ENCODE measurements around the gene S1PR4.
"Not testable (repeated sequence)": the region's sequence is repeated elsewhere in the genome, so short reads cannot be mapped to it uniquely, and the experiment has no call there.

Gene S1PR4

DNA sequence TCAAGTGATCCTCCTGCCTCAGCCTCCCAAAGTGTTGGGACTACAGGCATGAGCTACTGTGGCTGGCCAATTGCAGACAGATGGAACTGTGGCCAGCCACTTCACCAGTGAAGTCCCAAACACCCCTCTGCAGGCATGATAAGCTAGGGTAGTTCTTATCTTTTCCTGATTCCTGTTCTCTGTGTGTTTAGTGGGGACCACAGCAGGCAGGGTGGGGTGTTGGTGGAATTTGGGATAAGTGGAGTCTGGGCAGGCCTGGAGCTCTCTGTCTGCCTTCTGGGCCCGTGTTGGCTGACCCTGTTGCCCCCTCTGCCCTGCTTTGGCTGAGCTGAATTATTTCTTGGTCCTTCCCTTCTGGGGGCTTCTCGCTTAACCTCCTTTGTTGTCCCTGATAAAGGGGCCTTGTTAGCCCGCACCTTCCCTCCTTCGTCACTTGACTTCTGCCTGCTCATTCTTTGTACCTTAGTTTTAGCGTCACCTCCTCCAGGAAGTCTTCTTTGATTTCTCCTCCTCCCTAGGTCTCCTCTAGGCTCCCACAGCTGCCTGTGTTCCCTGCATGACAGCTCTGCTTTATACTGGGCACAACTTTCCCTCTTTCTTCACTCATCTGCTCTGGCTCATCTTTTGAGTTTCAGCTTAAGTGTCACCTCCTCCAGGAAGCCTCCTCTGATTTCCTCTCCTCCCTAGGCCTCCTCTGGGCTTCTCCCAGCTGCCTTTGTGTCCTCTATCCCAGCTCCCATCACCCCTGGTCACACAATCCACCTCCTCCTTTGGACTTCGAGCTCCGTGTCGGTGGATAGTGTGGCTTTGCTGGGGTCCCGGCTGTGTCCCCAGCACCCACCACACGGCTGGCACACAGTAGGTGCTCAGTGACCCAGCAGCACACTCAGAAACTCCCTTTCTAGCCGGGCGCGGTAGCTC, 5.4 kb downstream of the S1PR4 start:
- DNase-seq = no peak

DNA sequence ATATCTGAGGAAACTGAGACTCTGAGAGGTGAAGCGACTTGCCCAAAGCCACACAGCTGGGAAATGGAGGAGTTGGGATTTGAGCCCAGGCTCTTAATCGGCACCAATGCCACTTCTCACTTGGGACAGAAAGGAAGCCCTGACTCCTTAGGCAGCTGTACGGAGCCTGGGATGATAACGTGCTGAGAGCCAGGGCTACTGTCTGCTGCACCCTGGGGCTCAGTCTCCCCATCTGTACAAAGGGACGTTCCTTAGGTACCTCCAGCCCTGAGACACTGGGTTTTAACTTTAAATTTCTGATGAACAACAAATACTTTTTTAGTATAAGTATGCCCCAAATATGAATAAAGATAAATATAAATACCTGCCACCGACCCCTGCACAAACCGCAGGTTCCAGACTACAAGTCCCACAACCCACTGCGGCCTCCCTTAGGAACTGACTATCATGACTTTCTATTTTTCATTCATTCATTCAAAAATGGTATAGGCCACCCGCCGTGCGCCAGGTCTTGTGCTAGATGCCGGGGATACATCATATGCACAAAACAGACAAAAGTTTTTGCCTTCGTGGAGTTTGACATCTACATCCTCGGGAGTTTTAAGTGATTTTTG, 6.4 kb downstream of the S1PR4 start:
- DNase-seq = peak in 4 of 5 donors; percentile 39 to 73 (median 60)

DNA sequence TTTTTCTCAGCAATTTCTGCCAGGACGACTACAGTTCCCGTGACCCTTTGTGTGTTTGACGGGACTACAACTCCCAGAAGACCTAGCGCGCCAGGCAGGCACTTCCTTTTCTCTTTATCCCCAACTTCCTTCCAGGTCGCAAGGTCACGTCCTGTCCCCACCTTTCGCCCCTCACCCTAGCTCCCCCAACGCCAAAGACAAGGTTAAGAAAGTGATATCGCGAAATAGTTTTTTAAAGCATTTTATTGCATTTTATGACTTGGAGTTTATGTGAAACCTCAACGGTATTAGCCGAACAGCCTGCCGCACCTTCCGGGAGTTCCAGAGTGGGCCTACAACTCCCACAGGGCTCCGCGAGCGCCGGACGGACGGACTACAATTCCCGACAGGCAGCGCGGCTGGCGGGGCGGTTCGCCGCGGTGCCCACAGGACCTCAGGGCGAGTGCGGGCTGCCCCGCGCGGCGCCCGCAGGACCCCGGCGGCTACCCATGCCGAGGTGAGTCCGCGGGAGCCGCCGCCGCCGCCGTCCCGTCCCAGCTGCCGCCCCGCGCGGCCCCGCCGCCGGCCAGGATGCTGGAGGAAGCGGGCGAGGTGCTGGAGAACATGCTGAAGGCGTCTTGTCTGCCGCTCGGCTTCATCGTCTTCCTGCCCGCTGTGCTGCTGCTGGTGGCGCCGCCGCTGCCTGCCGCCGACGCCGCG, 7.0 kb downstream of the S1PR4 start, which contains the start of gene NCLN:
TSS of gene NCLN (plus strand) at position 470 of the 699 bp plus-strand sequence. CDS start at position 571, 101 bp downstream.
- DNase-seq = peak; percentile 81 to 94 (median 90)

DNA sequence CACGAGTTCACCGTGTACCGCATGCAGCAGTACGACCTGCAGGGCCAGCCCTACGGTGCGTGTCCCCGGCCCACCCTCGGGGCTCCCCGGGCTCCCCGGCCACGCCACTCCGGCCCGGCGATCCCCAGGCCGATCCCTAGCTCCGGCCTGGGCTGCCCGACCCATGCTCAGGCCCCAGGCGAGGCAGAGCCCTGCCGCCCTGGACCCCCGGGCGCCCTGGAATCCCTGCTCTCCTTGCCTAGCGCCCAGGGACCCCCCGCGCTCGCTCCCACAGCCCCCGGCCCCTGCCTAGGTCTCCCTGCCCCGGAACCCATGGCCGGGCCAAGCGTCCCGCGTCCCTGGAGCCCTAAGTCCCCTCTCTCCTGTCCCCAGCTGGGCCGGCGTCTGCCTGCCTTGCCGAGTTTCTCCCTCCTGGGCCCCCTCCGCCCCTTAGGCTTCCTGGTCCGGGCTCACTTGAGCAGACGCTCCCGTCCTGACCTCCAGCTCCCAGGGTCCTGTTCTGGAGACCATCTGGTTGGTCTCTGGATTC, 7.7 kb downstream of the S1PR4 start:
- DNase-seq = peak in 1 of 5 donors; percentile 28

DNA sequence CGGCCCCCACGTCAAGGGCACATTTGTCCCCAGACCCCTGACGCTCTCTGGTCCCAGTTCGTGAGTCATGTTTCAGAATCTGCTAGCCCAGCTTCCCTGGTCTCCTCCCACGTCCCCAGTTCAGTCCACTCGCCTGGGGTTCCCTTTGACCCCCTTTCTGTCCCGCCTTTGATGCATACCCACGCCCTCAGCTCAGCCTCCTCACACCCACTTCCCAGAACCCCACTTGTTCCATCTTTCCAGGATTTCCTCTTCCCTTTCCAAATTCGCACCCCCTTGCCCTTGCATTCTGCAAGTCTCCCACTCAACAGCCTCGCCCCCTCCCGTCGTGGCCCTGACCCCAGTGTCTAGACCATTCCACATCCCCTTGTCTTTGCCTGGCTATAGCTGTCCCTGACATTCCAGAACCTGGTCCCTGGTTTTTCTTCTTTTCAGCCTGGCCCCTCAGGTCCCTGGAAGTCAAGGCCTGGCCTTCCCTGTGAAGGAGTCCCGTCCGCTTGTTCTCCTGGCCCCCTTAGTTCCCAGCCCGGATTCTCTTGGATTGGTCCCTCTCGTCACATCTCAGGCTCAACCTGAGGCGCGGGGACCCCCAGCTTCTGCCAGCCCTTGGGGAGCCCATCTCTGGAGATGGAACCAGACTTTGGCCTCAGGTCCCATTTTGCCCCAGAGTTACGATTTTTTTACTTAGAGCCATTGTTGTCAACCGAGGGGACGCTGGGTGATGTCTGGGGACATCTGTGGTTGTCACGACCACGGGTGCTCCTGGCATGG, 8.5 kb downstream of the S1PR4 start:
- no peak for DNase-seq

DNA sequence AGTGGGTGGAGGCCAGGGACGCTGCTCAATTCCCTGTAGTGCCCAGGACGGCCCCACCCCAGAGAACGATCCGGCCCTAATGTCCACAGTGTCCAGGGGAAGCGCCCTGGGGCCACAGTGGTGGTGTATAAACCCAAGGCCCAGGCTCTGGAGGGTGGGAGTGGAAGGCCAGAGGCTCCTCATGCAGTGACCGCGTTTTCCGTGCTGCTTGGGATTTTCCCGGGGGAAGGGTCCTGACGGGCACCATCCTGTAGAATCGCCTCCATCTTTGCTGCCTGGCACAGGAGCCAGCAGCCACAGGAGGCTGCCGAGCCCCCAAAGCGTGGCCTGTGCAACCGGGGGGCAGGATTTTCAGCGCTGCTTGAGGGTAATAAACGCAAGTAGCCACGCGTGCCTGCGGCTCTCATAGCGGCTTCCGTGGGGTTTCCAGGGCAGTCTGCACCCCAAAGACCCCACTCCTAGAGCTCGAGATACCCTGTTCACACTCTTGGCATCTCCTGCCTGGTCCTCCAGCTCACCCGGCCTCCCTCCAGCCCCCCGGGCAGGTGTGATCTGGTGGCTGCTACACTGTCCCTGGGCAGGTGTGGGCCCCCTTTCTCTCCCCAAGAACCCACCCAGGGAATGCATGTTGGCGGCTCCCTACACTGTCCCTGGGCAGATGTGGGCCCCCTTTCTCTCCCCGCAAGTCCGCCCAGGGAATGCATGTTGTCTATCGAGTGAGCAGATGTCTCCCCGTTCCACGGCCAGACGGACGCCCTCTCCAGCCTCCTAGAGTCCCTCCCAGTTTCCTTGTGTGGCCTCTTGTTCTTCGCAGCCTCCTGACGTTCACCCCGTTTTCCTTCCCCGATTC, 9.3 kb downstream of the S1PR4 start:
- DNase-seq = no peak

DNA sequence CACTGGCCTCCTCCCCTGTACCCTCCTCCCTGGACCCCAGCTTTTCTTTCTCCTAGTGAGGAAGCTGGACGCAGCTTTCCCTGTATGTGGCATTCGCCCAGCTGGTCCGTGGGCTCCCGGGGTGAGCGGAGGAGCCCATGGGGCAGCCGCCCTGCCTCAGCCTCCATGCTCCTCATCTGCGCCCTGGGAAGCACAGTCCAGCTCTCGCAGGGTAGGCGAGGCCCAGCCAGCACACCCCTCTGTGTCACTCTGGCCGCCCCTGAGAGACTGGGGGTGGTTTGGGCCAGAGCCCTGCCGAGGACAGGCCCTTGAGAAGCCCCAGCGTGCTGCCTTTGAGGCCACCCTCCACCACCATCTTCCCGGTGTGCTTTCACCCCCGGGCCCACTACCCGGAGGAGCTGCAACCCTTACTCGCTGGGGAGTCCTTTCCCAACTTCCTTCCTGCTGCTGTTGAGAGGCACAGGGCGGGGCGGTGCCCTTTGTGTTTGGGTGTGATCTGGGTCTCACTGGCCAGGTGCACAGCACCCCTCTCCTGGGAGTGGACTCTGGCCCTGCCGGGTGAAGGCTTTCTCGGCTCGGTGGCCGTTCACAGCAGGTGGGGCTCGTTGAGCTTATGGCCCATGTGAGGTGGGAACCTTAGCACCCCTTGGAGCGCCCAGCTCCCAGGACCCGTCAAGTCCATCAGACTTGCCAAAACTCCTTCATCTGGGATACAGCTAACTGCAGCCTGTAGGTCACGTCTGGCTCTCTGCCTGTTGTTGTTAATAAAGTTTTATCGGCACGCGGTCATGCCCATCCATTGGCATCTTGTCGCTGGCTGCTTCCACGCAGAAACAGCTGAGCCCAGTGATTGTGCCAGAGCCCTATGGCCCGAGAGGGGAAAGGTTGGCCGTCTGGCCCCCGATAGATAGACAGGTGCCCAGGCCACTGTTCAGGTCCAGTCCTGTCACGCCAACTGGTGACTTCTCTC, 10.3 kb downstream of the S1PR4 start:
- DNase-seq = no peak

DNA sequence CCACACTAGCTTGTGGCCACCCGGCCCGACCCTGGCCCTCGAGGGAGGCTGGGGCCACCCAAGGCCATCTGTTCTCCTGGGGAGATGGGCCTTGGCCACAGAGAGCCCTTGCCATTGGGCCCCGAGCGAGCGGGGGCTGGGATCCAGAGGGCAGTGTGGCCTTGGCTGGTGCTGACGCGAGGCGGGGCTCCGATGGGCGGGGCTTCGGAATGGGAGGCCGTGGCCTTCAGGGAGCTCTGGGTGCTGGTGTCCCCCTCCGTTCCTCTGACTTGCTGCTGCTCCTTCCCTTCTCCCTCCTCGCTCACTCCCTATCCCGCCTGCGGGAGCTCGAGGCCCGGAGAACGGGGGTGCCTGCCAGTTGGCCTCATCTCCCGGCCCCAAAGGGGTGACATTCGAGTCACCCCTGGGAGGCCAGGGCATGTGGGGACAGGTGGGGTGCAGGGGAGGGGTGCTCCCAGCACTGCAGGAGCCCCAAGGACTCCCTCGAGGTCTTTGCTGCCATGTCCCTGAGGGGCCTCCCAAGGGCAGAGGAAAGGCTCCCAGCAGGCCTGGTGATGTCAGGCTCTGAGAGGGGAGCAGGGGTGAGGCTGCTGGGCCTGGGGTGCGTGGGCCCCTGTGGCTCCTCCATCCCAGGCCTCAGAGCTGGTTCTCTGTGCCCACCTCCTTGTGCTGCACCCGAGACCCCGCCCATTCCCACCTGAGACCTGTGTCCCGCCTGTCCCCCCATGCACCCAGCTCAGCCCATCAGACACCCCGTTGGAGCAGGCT, 11.3 kb downstream of the S1PR4 start:
- no peak for DNase-seq

DNA sequence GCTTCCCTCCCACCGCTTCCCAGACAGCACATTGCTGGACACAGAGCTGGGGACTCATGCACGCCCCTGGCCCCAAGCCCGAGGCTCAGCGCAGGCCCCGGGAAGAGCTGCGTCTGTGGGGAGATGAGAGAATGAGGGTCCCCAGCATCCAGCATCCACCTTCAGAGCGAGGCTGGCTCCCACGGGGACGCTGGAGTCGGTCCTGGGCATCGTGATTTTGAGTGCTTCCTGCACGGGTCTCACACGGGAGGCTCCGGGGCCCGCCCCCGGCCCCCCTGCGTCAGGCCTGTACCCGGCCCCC, 11.9 kb downstream of the S1PR4 start:
- DNase-seq = no peak

DNA sequence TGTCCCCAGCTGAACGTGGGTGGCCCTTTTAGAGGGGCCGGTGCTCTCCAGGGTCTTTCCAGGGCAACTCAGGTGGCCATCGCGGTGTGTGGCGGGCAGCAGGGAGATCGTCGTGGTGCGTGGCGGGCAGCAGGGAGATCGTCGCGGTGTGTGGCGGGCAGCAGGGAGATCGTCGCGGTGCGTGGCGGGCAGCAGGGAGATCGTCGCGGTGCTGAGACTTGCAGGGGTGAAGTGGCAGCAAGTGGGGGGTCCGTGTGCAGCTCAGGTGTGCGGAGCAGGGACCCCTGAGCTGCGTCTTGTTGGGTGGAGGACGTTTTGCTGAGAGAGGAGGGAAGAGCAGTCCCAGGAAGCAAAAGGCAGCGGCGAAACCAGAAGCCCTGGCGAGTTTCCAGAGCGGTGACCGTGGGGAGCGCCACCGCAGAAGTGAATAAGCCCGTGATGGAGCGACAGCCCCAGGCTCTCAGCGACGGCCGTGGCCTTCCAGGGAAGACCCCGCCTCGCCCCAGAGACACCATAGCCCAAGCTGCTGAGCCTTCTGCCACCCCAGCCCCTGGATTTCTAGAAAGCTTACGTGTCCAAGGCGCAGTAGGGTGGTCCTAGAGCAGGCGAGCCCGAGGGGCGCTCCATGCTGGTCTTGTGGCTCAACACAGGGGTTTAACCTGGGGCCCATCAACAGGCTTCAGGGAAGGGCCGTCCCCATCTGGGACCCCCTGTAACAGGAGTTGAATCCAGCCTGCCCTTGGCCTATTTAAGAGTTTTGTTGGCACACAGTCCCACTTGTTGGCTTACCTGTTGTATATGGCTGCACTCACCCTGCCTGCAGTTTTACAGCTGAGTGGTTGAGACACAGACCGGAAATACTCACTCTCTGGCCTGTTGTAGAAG, 12.6 kb downstream of the S1PR4 start:
- no peak for DNase-seq

DNA sequence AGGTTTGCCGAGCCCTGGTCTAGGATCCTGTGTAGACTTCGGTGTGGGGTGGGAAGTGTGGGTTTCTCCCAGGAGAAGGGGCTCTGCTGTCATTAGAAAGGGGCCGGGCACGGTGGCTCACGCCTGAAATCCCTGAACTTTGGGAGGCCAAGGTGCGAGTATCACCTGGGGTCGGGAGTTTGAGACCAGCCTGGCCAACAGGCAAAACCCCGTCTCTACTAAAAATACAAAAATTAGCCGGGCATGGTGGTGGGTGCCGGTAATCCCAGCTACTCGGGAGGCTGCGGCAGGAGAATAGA, 13.2 kb downstream of the S1PR4 start:
- DNase-seq = not testable (repeated sequence)

DNA sequence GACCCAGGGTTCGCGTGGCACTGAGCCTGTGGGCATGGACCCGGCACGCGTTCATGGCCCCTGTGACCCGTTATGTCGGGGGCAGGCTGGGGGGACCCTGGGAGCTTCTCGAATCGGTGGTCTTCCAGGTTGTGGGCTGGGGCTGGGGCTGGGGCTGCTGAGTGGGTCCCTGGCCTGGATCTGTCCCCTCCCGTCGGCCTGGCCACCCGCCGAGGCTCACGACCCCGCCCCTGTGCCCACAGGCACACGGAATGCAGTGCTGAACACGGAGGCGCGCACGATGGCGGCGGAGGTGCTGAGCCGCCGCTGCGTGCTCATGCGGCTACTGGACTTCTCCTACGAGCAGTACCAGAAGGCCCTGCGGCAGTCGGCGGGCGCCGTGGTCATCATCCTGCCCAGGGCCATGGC, 13.7 kb downstream of the S1PR4 start:
- DNase-seq = no peak

DNA sequence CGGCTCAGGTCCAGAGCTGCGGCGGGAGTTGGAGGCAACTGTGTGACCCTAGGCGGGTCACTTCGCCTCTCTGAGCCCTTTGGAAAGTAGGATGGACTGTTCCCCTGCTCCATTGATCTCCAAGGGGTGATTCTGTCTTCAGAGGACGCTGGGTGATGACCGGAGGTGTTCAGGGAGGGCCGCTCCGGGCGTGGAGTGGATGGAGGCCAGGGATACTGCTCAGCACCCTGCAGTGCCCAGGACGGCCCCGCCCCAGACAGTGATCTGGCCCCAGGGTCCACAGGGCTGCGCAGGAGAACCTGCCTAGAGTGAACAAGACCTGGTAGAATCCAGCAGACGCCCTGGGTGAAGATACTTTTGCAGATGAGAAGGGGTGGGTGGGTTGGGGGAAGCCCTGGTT, 14.1 kb downstream of the S1PR4 start:
- DNase-seq = no peak

DNA sequence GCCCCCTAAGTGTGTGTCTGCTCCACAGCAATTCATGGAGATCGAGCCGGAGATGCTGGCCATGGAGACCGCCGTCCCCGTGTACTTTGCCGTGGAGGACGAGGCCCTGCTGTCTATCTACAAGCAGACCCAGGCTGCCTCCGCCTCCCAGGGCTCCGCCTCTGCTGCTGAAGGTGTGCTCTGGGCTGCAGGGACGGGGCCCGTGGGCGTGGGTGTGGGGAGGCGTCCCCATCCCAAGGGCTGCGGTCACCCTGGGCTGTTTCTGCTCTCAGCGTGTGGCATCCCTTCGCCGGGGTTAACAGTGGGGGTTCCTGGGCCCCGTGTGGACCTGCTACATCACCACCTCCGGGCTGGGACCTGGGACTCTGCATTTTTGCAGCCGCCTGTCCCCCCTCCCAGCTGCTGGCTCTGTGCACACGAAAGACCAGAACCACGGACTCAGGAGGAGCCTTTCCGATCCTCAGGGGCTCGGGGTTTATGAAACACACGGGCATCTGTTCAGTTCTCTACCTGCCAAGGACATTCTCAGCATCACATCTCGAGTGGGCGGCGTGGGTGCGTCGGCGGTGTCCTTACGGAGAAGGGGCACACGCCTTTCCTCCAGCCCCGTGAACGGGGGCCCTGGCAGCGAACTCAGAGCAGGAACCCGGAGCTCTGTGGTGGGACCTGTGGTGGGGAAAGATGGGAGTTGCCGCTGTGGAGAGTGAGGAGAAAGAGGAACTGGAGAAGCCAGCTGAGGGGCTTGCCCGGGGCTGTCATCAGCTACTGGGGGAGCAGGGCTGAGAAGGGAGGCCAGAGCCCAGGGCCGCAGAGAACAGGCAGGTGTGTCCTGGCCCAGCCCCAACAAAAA, 14.9 kb downstream of the S1PR4 start:
- no peak for DNase-seq

DNA sequence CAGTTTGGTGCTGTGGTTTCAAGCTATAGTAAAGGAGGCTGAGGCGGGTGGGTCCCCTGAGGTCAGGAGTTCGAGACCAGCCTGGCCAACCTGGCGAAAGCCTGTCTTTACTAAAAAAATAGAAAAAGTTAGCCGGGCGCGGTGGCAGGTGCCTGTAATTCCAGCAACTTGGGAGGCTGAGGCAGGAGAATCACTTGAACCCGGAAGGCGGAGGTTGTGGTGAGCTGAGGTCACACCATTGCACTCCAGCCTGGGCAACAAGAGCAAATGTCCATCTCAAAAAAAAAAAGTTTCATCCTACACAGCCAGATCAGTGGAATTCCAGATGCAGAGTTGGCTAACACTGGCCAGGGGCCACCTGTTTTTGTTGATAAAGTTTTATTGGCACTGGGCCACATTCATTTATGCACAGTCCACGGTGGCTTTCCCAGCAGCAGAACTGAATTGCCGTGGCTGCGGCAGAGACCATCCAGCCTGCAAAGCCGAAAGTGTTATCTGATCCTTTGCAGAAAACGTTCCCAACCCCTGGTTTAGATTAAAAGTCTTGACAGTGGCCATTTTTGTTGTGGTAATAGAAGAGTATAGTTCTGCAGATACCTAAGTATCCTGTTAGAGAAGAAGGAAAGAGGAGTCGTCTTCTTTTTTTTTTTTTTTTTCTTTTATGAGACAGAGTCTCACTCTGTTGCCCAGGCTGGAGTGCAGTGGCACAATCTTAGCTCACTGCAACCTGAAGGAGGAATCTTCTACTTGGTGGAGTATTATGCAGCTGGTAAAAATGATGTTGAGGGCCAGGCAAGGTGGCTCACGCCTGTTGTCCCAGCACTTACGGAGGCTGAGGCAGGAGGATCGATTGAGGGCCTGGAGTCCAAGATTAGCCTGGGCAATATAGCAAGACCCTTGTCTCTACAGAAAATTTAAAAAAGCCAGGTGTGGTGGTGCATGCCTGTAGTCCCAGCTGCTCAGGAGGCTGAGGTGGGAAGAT, 15.8 kb downstream of the S1PR4 start:
- no peak for DNase-seq

Measured in T-helper 1 cell (primary cell).